Immature natural killer cell (primary cell): ENCODE measurements around the gene IKZF2. TPM values are rescaled to one million over a fixed set of nuclear protein-coding genes. Genes with fewer than 3 reads are reported as not detected.
A peak's percentile ranks its signal among the peaks of the same experiment; 100 is the strongest.

Experiments used
- DNase-seq, 3 donors: peaks; one replicate each; pipeline ENCODE4 v3.0.0; 2022; ENCODE audit warnings: mixed read lengths in 1 of 3
- H3K27ac Mint-ChIP-seq, 6 donors: one replicate each; pipeline ENCODE4 v1.8.0; 2020; ENCODE audit warnings: mixed read lengths in 6 of 6, mild to moderate bottlenecking in 5 of 6, inconsistent platforms in 4 of 6, moderate library complexity in 3 of 6
- H3K27me3 Mint-ChIP-seq, 3 donors: one replicate each; pipeline ENCODE4 v1.8.0; 2020 to 2021; ENCODE audit warnings: low read depth in 3 of 3, mild to moderate bottlenecking in 3 of 3, mixed read lengths in 3 of 3, moderate library complexity in 3 of 3, inconsistent platforms in 1 of 3
- H3K36me3 Mint-ChIP-seq, 3 donors: one replicate each; pipeline ENCODE4 v1.8.0; 2020; ENCODE audit warnings: mixed read lengths in 3 of 3, inconsistent platforms in 2 of 3, mild to moderate bottlenecking in 2 of 3
- H3K4me1 Mint-ChIP-seq, 2 donors: one replicate each; pipeline ENCODE4 v1.8.0; 2020; ENCODE audit warnings: inconsistent platforms in 2 of 2, mild to moderate bottlenecking in 2 of 2, mixed read lengths in 2 of 2, moderate library complexity in 1 of 2
- H3K4me3 Mint-ChIP-seq, 5 donors: one replicate each; pipeline ENCODE4 v1.8.0; 2020; ENCODE audit warnings: mild to moderate bottlenecking in 5 of 5, mixed read lengths in 5 of 5, inconsistent platforms in 3 of 5, moderate library complexity in 3 of 5
- H3K9me3 Mint-ChIP-seq, 6 donors: one replicate each; pipeline ENCODE4 v1.8.0; 2020; ENCODE audit warnings: mild to moderate bottlenecking in 6 of 6, mixed read lengths in 6 of 6, inconsistent platforms in 4 of 6, moderate library complexity in 3 of 6
- polyA plus RNA-seq, 3 donors: library from polyadenylated mRNA; unstranded; fragments of 300-500 nt; fragmentation: Illumina TruSeq; gene quantifications; one replicate each; pipeline ENCODE4 v1.2.3, GENCODE V29; 2021

The IKZF2 gene
- polyA plus RNA-seq, 3 donors from 2014 or later = 3.6 to 13.6 (median 8.0) TPM

GRCh38 chr2:213105212-213105611, 46.2 kb downstream of the IKZF2 start:
- Mint-ChIP-seq H3K4me1 (peaks cover 62 to 96% of the 10 kb centered on the region in 2 donors), H3K36me3 (peaks cover 0 to 3% (median 0%) of the 10 kb centered on the region in 3 donors), H3K27ac (peak overlapping the region; percentile 66 to 92 (median 79)), H3K27me3 (peaks cover 0 to 3% (median 2%) of the 10 kb centered on the region in 3 donors), H3K4me3 (peak overlapping the region; percentile 77 to 84 (median 81)), H3K9me3 (peaks cover 0 to 2% (median 0%) of the 10 kb centered on the region in 6 donors)
- DNase-seq = no peak

GRCh38 chr2:213104903-213105202, 46.6 kb downstream of the IKZF2 start:
- Mint-ChIP-seq H3K36me3 (peaks cover 0 to 3% (median 0%) of the 10 kb centered on the region in 3 donors), H3K4me3 (peak overlapping the region; percentile 77 to 84 (median 81)), H3K9me3 (peaks cover 0 to 2% (median 0%) of the 10 kb centered on the region in 6 donors), H3K27me3 (peaks cover 0 to 3% (median 2%) of the 10 kb centered on the region in 3 donors), H3K4me1 (peaks cover 65 to 96% of the 10 kb centered on the region in 2 donors), H3K27ac (peak overlapping the region; percentile 66 to 92 (median 79))
- no peak for DNase-seq

GRCh38 chr2:213104092-213104902, 47.1 kb downstream of the IKZF2 start:
- Mint-ChIP-seq H3K36me3 (peaks cover 0 to 3% (median 0%) of the 10 kb centered on the region in 3 donors), H3K9me3 (peaks cover 0 to 2% (median 0%) of the 10 kb centered on the region in 6 donors), H3K27me3 (peaks cover 0 to 3% (median 2%) of the 10 kb centered on the region in 3 donors), H3K4me1 (peaks cover 69 to 96% of the 10 kb centered on the region in 2 donors), H3K27ac (peak overlapping the region; percentile 66 to 92 (median 79)), H3K4me3 (peak overlapping the region; percentile 77 to 84 (median 81))
- peak; percentile 49 to 56 (median 54) for DNase-seq

- Mint-ChIP-seq H3K4me3 (peak overlapping the region; percentile 31 to 76 (median 69)), H3K27ac (peak overlapping the region; percentile 66 to 90 (median 85)), H3K27me3 (peaks cover 0 to 3% (median 2%) of the 10 kb centered on the region in 3 donors), H3K9me3 (no peaks in the 10 kb centered on the region), H3K36me3 (peaks cover 0 to 4% (median 0%) of the 10 kb centered on the region in 3 donors), H3K4me1 (peaks cover 70 to 97% of the 10 kb centered on the region in 2 donors)
- DNase-seq = peak in 2 of 3 donors; percentile 19 to 20
Observed at GRCh38 chr2:213101692-213102460, 49.5 kb downstream of the IKZF2 start.

- peaks cover 69 to 97% of the 10 kb centered on the region in 2 donors for H3K4me1 Mint-ChIP-seq
- H3K27me3 Mint-ChIP-seq = peaks cover 0 to 3% (median 2%) of the 10 kb centered on the region in 3 donors
- no peaks in the 10 kb centered on the region for H3K9me3 Mint-ChIP-seq
- peak overlapping the region; percentile 65 to 90 (median 88) for H3K27ac Mint-ChIP-seq
- peak overlapping the region; percentile 42 to 76 (median 66) for H3K4me3 Mint-ChIP-seq
- no peak for DNase-seq
- H3K36me3 Mint-ChIP-seq = peaks cover 0 to 4% (median 0%) of the 10 kb centered on the region in 3 donors
Observed at GRCh38 chr2:213101109-213101508, 50.3 kb downstream of the IKZF2 start.

GRCh38 chr2:213098612-213099011, 52.8 kb downstream of the IKZF2 start:
- Mint-ChIP-seq H3K4me1 (peaks cover 54 to 94% of the 10 kb centered on the region in 2 donors), H3K27ac (peak overlapping the region in 5 of 6 donors; percentile 52 to 91 (median 80)), H3K9me3 (no peaks in the 10 kb centered on the region), H3K4me3 (peak overlapping the region in 4 of 5 donors; percentile 2 to 77 (median 59)), H3K27me3 (peaks cover 0 to 3% (median 0%) of the 10 kb centered on the region in 3 donors), H3K36me3 (peaks cover 0 to 4% (median 3%) of the 10 kb centered on the region in 3 donors)
- DNase-seq = no peak

GRCh38 chr2:213091765-213092164, 59.6 kb downstream of the IKZF2 start:
- Mint-ChIP-seq H3K27me3 (peaks cover 0 to 2% (median 0%) of the 10 kb centered on the region in 3 donors), H3K27ac (no peak overlapping the region), H3K36me3 (peaks cover 8 to 16% (median 14%) of the 10 kb centered on the region in 3 donors), H3K4me3 (no peak overlapping the region), H3K4me1 (peaks cover 48 to 90% of the 10 kb centered on the region in 2 donors), H3K9me3 (peaks cover 0 to 3% (median 0%) of the 10 kb centered on the region in 6 donors)
- DNase-seq = no peak

- H3K27me3 Mint-ChIP-seq = peaks cover 0 to 2% (median 0%) of the 10 kb centered on the region in 3 donors
- peak overlapping the region in 4 of 6 donors; percentile 30 to 65 (median 35) for H3K27ac Mint-ChIP-seq
- peaks cover 58 to 90% of the 10 kb centered on the region in 2 donors for H3K4me1 Mint-ChIP-seq
- H3K4me3 Mint-ChIP-seq = no peak overlapping the region
- no peak for DNase-seq
- peaks cover 0 to 3% (median 0%) of the 10 kb centered on the region in 6 donors for H3K9me3 Mint-ChIP-seq
- H3K36me3 Mint-ChIP-seq = peaks cover 8 to 16% (median 14%) of the 10 kb centered on the region in 3 donors
Observed at GRCh38 chr2:213090772-213091171, 60.6 kb downstream of the IKZF2 start.

- H3K27me3 Mint-ChIP-seq = peaks cover 0 to 2% (median 0%) of the 10 kb centered on the region in 3 donors
- peaks cover 0 to 3% (median 0%) of the 10 kb centered on the region in 6 donors for H3K9me3 Mint-ChIP-seq
- H3K36me3 Mint-ChIP-seq = peaks cover 8 to 16% (median 13%) of the 10 kb centered on the region in 3 donors
- H3K27ac Mint-ChIP-seq = peak overlapping the region; percentile 3 to 57 (median 12)
- no peak for DNase-seq
- peaks cover 67 to 95% of the 10 kb centered on the region in 2 donors for H3K4me1 Mint-ChIP-seq
- H3K4me3 Mint-ChIP-seq = no peak overlapping the region
Observed at GRCh38 chr2:213089438-213089837, 62.0 kb downstream of the IKZF2 start.

GRCh38 chr2:213087040-213087439, 64.4 kb downstream of the IKZF2 start:
- peaks cover 8 to 16% (median 16%) of the 10 kb centered on the region in 3 donors for H3K36me3 Mint-ChIP-seq

GRCh38 chr2:213086571-213086970, 64.8 kb downstream of the IKZF2 start:
- Mint-ChIP-seq H3K36me3 (peaks cover 8 to 16% (median 16%) of the 10 kb centered on the region in 3 donors), H3K27ac (peak overlapping the region in 5 of 6 donors; percentile 29 to 74 (median 38)), H3K4me1 (peaks cover 61 to 93% of the 10 kb centered on the region in 2 donors), H3K27me3 (no peaks in the 10 kb centered on the region), H3K4me3 (peak overlapping the region in 3 of 5 donors; percentile 10 to 81 (median 48)), H3K9me3 (peaks cover 0 to 3% (median 0%) of the 10 kb centered on the region in 6 donors)
- no peak for DNase-seq

More at GRCh38 chr2:213087040-213087439, 64.4 kb downstream of the IKZF2 start:
- Mint-ChIP-seq H3K27ac (peak overlapping the region in 1 of 6 donors; percentile 28), H3K4me3 (peak overlapping the region in 1 of 5 donors; percentile 16), H3K4me1 (peaks cover 60 to 94% of the 10 kb centered on the region in 2 donors), H3K9me3 (peaks cover 0 to 3% (median 0%) of the 10 kb centered on the region in 6 donors), H3K27me3 (no peaks in the 10 kb centered on the region)
- DNase-seq = no peak

- peak overlapping the region; percentile 48 to 81 (median 58) for H3K4me3 Mint-ChIP-seq
- H3K9me3 Mint-ChIP-seq = peaks cover 0 to 3% (median 0%) of the 10 kb centered on the region in 6 donors
- peaks cover 8 to 17% (median 16%) of the 10 kb centered on the region in 3 donors for H3K36me3 Mint-ChIP-seq
- peak overlapping the region; percentile 29 to 78 (median 49) for H3K27ac Mint-ChIP-seq
- peaks cover 63 to 93% of the 10 kb centered on the region in 2 donors for H3K4me1 Mint-ChIP-seq
- H3K27me3 Mint-ChIP-seq = no peaks in the 10 kb centered on the region
- DNase-seq = no peak
Observed at GRCh38 chr2:213086050-213086449, 65.4 kb downstream of the IKZF2 start.

GRCh38 chr2:213085538-213085937, 65.9 kb downstream of the IKZF2 start:
- Mint-ChIP-seq H3K36me3 (peaks cover 5 to 18% (median 12%) of the 10 kb centered on the region in 3 donors), H3K4me3 (peak overlapping the region; percentile 48 to 81 (median 58)), H3K9me3 (peaks cover 0 to 3% (median 0%) of the 10 kb centered on the region in 6 donors), H3K27ac (peak overlapping the region; percentile 29 to 78 (median 49)), H3K27me3 (no peaks in the 10 kb centered on the region), H3K4me1 (peaks cover 62 to 92% of the 10 kb centered on the region in 2 donors)
- no peak for DNase-seq
